Sigmoid colon (tissue), 4 donors: ENCODE measurements around the gene TTC36.

ENCODE experiments used
- EP300 ChIP-seq, 4 donors: sonication (generic); formaldehyde crosslinking; IDR thresholded peaks; one replicate each; pipeline ENCODE4 v1.6.1; 2017; ENCODE audit warnings: antibody characterized with exemption in 4 of 4
- POLR2A ChIP-seq, 2 donors: fragments of 450-650 bp; IDR thresholded peaks; one replicate each; pipeline ENCODE4 v1.6.1; 2016; ENCODE audit warnings: antibody characterized with exemption in 2 of 2, mild to moderate bottlenecking in 2 of 2, moderate library complexity in 2 of 2
- POLR2AphosphoS5 ChIP-seq, 4 donors: sonication (generic); formaldehyde crosslinking; IDR thresholded peaks; one replicate each; pipeline ENCODE4 v1.6.1; 2017; ENCODE audit warnings: antibody characterized with exemption in 4 of 4
- TF ChIP-seq, protein P1 (sequence below), 4 experiments: fragments of 450-650 bp in 3 of 4; fragments of 200-600 bp in 1 of 4; IDR thresholded peaks; one replicate each; pipeline ENCODE4 v1.5.1; 2016 to 2019; ENCODE audit warnings: antibody characterized with exemption in 4 of 4, mild to moderate bottlenecking in 3 of 4, moderate library complexity in 2 of 4

DNA sequence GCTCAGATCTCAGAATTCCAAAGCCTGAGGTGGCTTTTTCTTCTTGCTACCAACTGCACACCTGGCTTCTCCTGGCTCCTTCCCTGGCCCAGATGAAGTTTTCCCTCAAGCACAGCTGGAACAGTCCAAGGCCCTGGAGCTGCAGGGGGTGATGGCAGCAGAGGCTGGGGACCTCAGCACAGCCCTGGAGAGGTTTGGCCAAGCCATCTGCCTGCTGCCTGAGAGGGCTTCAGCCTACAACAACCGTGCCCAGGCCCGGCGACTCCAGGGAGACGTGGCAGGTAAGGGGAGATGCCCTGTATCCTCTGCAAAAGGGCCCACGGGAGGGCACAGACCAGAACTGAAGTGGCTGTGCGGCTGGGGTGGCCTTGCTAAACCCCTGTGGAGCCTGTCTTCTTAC is 1.2 kb downstream of the TTC36 start:
- TF ChIP-seq, protein P1, sequence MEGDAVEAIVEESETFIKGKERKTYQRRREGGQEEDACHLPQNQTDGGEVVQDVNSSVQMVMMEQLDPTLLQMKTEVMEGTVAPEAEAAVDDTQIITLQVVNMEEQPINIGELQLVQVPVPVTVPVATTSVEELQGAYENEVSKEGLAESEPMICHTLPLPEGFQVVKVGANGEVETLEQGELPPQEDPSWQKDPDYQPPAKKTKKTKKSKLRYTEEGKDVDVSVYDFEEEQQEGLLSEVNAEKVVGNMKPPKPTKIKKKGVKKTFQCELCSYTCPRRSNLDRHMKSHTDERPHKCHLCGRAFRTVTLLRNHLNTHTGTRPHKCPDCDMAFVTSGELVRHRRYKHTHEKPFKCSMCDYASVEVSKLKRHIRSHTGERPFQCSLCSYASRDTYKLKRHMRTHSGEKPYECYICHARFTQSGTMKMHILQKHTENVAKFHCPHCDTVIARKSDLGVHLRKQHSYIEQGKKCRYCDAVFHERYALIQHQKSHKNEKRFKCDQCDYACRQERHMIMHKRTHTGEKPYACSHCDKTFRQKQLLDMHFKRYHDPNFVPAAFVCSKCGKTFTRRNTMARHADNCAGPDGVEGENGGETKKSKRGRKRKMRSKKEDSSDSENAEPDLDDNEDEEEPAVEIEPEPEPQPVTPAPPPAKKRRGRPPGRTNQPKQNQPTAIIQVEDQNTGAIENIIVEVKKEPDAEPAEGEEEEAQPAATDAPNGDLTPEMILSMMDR (IDR thresholded peaks at IDR 0.05): no peak
- TF ChIP-seq POLR2A (IDR thresholded peaks at IDR 0.05) (no peak), POLR2AphosphoS5 (IDR thresholded peaks at IDR 0.05) (no peak), EP300 (IDR thresholded peaks at IDR 0.05) (no peak)
